IPS-18a (cell line): ENCODE data around the gene CNTROB.

Experiments
- H3K27ac ChIP-seq: one replicate; pipeline ENCODE4 v1.5.1; 2013; ENCODE audit warnings: low read length
- H3K27me3 ChIP-seq: one replicate; pipeline ENCODE4 v1.6.1; 2013; ENCODE audit warnings: mild to moderate bottlenecking, low read length; ENCODE audit not compliant: control insufficient read depth, insufficient read depth
- H3K36me3 ChIP-seq: one replicate; pipeline ENCODE4 v1.6.1; 2013; ENCODE audit warnings: low read depth, low read length; ENCODE audit not compliant: control insufficient read depth
- H3K4me1 ChIP-seq: one replicate; pipeline ENCODE4 v1.6.1; 2013; ENCODE audit warnings: low read depth, low read length; ENCODE audit not compliant: control insufficient read depth
- H3K4me3 ChIP-seq: one replicate; pipeline ENCODE4 v1.5.1; 2013; ENCODE audit warnings: low read length
- H3K9ac ChIP-seq: one replicate; pipeline ENCODE4 v1.6.1; 2013; ENCODE audit warnings: mild to moderate bottlenecking, low read length, moderate library complexity
- H3K9me3 ChIP-seq: one replicate; pipeline ENCODE4 v1.6.1; 2013; ENCODE audit warnings: low read depth, low read length; ENCODE audit not compliant: control insufficient read depth

The CNTROB gene

GRCh38 chr17:7931709-7932482 is at the start of gene CNTROB, which contains the start of gene TRAPPC1:
Gene CNTROB, plus strand, starts transcription at chr17:7932206. Its CDS starts 874 bp downstream, at chr17:7933080.
Gene TRAPPC1, minus strand, starts transcription at chr17:7931946. Its CDS starts 117 bp downstream, at chr17:7931829.
- Histone ChIP-seq H3K4me1 (peaks cover 10% of the 10 kb centered on the region), H3K36me3 (no peaks in the 10 kb centered on the region), H3K9ac (peak within 1 kb of the TSS; percentile 48), H3K9me3 (no peaks in the 10 kb centered on the region), H3K27me3 (peaks cover 40% of the 10 kb centered on the region), H3K4me3 (peak within 1 kb of the TSS; percentile 75), H3K27ac (no peak within 1 kb of the TSS)

DNA sequence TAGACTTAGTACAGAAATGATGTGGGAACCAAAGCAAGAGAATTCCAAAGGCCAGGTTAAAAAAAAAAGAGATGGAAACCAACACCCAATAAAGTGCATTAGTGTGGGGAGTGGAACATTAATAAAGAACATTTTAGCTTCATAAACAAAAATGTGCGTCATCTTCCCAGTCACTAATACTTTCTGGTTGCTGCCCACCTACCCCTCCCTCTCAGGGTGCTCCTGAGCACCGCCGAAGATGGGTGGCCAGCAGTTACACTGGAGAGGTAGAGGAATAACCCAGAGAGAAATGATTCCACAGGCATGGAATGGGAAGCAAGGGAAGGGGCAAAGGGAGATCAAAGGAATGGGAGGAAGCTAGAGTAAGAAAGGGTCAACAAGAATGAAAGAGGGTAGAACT is 49.4 kb upstream of the CNTROB start:
- Histone ChIP-seq H3K9ac (no peak overlapping the region), H3K27ac (no peak overlapping the region), H3K9me3 (no peaks in the 10 kb centered on the region), H3K27me3 (peaks cover 18% of the 10 kb centered on the region), H3K4me3 (no peak overlapping the region), H3K36me3 (peaks cover 4% of the 10 kb centered on the region), H3K4me1 (peaks cover 12% of the 10 kb centered on the region)

DNA sequence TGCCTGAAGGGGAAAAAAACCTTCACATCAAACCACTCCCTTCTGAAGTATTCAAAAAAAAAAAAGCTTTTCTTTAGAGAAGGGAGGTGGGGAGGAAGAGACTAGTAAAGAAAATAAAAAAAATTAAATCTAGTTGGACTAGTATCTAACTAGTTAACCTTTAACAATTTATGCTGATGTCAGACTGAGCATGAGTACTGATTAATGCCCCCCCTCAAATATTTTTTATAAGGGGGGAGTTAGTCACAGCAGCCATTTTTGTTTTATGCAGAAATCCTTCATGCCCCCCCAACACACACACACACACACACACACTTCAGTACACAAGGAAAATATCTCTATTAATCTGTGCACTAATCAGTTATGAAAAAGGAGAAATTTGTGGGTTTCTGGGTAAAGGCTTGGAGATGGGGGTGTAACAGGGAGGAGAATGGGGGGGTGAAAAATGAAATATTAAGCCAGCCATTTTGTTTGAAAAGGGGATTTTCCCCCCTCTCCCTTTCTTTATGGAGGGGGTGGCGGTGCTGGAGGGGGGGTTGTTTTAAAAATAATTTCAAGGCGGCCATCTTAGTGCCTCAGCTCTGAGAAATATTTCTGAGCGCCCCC is 48.1 kb upstream of the CNTROB start:
- Histone ChIP-seq H3K36me3 (peaks cover 4% of the 10 kb centered on the region), H3K4me1 (peaks cover 24% of the 10 kb centered on the region), H3K27me3 (peaks cover 18% of the 10 kb centered on the region), H3K27ac (no peak overlapping the region), H3K9me3 (no peaks in the 10 kb centered on the region), H3K4me3 (no peak overlapping the region), H3K9ac (no peak overlapping the region)

- Histone ChIP-seq H3K4me1 (peaks cover 31% of the 10 kb centered on the region), H3K27ac (no peak overlapping the region), H3K36me3 (peaks cover 4% of the 10 kb centered on the region), H3K4me3 (peak overlapping the region; percentile 66), H3K9ac (no peak overlapping the region), H3K9me3 (no peaks in the 10 kb centered on the region), H3K27me3 (peaks cover 18% of the 10 kb centered on the region)
Observed at GRCh38 chr17:7884581-7885366, 47.2 kb upstream of the CNTROB start.

GRCh38 chr17:7885367-7886226 is 46.4 kb upstream of the CNTROB start:
- no peaks in the 10 kb centered on the region for H3K9me3 ChIP-seq
- H3K4me1 ChIP-seq, result peaks cover 31% of the 10 kb centered on the region
- no peak overlapping the region for H3K27ac ChIP-seq
- peak overlapping the region; percentile 39 for H3K9ac ChIP-seq
- peak overlapping the region; percentile 66 for H3K4me3 ChIP-seq
- peaks cover 4% of the 10 kb centered on the region for H3K36me3 ChIP-seq
- H3K27me3 ChIP-seq, result peaks cover 18% of the 10 kb centered on the region

DNA sequence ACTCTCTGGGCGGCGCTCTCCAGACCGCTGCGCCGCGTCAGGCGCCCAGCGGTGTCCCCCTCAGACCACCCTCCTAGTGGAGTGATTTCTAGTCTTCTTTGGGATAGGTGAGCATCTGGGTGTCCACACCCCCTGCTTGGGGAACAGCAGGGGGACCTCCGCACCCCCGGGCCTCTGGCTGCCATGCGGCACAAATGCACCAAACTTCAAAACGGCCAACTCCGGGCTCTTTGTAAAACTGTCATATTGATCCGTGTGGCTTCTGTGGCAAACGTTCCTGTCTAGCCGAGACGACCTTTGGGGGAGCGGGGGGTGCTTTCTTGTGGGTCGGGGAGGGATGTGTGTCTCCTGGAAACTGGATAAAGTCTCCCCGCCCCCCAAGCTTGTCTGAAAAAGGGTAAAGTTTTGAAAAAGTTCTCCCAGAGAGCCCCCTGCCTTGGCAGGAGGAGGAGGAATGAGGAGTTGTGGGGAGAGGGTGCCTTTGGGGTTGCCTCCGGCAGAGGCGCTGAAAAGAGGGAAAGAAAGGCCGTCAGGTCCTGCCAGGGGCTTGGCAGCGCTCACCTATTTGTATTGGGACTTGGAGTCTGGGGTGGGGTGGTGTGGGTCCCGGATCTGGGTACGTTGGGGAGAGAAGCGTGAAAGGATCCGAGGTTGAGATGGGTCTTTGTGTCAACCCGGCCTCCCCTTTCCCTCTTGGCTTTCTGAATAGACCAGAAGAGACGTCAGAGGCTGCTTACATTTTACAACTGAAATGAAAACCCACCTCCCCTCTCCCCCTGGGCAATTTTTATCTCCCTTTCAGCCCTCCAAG is 45.6 kb upstream of the CNTROB start:
- peak overlapping the region; percentile 4 for H3K9ac ChIP-seq
- H3K27ac ChIP-seq, result no peak overlapping the region
- peaks cover 18% of the 10 kb centered on the region for H3K27me3 ChIP-seq

DNA sequence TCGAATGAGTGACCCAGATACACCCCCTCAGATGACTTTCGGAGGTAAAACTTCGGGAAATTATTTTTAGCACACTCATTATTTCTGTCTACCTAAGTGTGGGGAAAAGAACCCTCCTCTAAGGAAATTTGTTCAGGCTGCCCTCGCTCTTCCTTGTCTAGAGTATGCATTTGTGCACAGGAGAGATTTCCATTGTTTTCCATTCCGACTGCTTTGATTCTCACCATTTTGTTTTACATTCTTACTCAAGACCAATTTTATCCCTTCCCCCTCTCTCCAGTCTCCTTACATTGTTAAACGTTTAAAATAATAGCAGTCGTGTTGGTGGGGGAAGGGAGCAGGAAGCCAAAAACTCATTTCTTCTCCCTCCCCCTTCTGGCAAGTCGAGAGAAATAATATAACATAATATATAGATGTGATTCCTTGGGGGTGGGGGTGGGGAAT is 44.9 kb upstream of the CNTROB start:
- Histone ChIP-seq H3K27me3 (peaks cover 18% of the 10 kb centered on the region), H3K4me3 (peak overlapping the region; percentile 66), H3K4me1 (peaks cover 31% of the 10 kb centered on the region), H3K9me3 (no peaks in the 10 kb centered on the region), H3K9ac (peak overlapping the region; percentile 4), H3K36me3 (no peaks in the 10 kb centered on the region), H3K27ac (no peak overlapping the region)

More for the DNA sequence above, 45.6 kb upstream of the CNTROB start:
- peak overlapping the region; percentile 66 for H3K4me3 ChIP-seq
- no peaks in the 10 kb centered on the region for H3K9me3 ChIP-seq
- peaks cover 31% of the 10 kb centered on the region for H3K4me1 ChIP-seq
- no peaks in the 10 kb centered on the region for H3K36me3 ChIP-seq

GRCh38 chr17:7887482-7888183 is 44.4 kb upstream of the CNTROB start:
- Histone ChIP-seq H3K4me3 (peak overlapping the region; percentile 66), H3K27ac (no peak overlapping the region), H3K36me3 (no peaks in the 10 kb centered on the region), H3K9ac (peak overlapping the region; percentile 34), H3K4me1 (peaks cover 31% of the 10 kb centered on the region), H3K27me3 (peaks cover 18% of the 10 kb centered on the region), H3K9me3 (no peaks in the 10 kb centered on the region)

DNA sequence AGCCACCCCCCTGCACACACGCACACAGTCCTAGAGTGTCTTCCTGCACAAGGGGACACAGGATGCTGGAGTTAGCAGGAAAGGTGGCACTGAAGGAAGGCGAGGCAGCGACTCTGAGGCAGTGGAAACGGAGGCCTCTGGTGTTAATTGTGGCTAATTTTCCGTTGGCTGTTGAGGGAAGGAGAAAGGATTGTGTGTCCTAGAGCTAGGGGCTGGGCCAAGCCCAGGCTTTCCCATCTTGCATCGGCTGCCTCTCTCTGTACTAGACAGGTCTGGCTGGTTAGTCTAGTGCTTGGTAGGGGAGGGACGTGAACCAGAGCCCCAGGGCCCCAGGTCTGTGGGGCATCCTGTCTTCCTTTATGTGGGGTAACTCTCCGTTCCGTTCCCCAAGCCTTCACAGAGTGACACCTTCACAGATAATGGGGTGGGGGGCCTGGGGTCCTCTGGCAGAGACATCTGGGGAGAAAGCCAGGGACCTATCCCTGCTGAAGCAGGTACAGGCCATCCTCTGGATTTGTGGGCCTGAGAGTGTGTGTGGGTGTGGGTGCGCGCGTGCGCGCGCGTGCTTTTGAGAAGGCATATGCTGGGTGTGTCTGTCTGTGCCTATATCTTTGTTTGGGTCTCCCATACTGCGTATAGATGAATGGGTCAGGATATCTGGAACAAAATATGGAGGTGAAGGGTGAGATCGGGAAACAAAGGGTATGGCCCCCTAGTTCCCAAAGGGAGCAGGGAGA is 43.7 kb upstream of the CNTROB start, which contains the start of gene CHD3:
Gene CHD3 (plus strand): TSS at position 606 of the 737 bp plus-strand sequence. CDS start 212 bp downstream, outside the sequence.
- H3K36me3 ChIP-seq, result no peaks in the 10 kb centered on the region
- H3K9me3 ChIP-seq, result no peaks in the 10 kb centered on the region
- H3K27me3 ChIP-seq, result peaks cover 18% of the 10 kb centered on the region
- H3K27ac ChIP-seq, result no peak within 1 kb of the TSS
- peaks cover 31% of the 10 kb centered on the region for H3K4me1 ChIP-seq
- H3K9ac ChIP-seq, result peak within 1 kb of the TSS; percentile 34
- peak within 1 kb of the TSS; percentile 66 for H3K4me3 ChIP-seq
